Cardiac muscle cell (in vitro differentiated cells and primary cell): ENCODE measurements around the gene CIAO2B. TPM values are rescaled to one million over a fixed set of nuclear protein-coding genes. Genes with fewer than 3 reads are reported as not detected.
A peak's percentile ranks its signal among the peaks of the same experiment; 100 is the strongest.

Experiments
- DNase-seq, 2 donors: peaks; one replicate each; pipeline versions ENCODE4 v3.0.0 to v3.0.0-alpha.2; 2010 to 2017; ENCODE audit warnings: low read depth in 1 of 2, low spot score in 1 of 2
- H3K27ac ChIP-seq: fragments of 200-600 bp; sonication (generic); 2 replicates; pipeline ENCODE4 v1.5.1; 2016
- H3K27me3 ChIP-seq: fragments of 200-600 bp; sonication (generic); 2 replicates; pipeline ENCODE4 v1.6.0; 2016; ENCODE audit warnings: control low read depth
- H3K36me3 ChIP-seq: fragments of 200-600 bp; sonication (generic); 2 replicates; pipeline ENCODE4 v1.5.1; 2016; ENCODE audit warnings: control low read depth
- H3K4me1 ChIP-seq: fragments of 200-600 bp; sonication (generic); 2 replicates; pipeline ENCODE4 v1.8.1; 2017; ENCODE audit warnings: low read depth, mild to moderate bottlenecking, mixed run types
- H3K4me3 ChIP-seq: fragments of 200-600 bp; sonication (generic); 2 replicates; pipeline ENCODE4 v1.5.1; 2016; ENCODE audit warnings: mild to moderate bottlenecking
- H3K9me3 ChIP-seq: fragments of 200-600 bp; sonication (generic); 2 replicates; pipeline ENCODE4 v1.5.1; 2017; ENCODE audit warnings: low read depth, mild to moderate bottlenecking, control low read depth
- polyA plus RNA-seq: library from polyadenylated mRNA; unstranded; fragments of >200 nt; fragmentation: Nextera tagmentation; extraction: Ambion mirVana; gene quantifications from 2 replicates; pipeline ENCODE4 v1.2.1, GENCODE V29; 2016
- total RNA-seq: library from RNA; depleted of rRNA; stranded (reverse); fragments of >200 nt; gene quantifications from 2 replicates; pipeline ENCODE4 v1.2.3, GENCODE V29; 2016
- TF ChIP-seq, protein P1 (sequence below): IDR thresholded peaks from 2 replicates; pipeline ENCODE4 v1.5.1; 2012; ENCODE audit warnings: low read depth, mild to moderate bottlenecking, low read length

Gene CIAO2B
- total and polyA plus RNA-seq, 2 experiments from 2014 or later: 151 to 194 TPM

- no peaks in the 10 kb centered on the region for H3K27me3 ChIP-seq
- no peak for DNase-seq
- H3K4me3 ChIP-seq: no peak overlapping the region
- no peaks in the 10 kb centered on the region for H3K9me3 ChIP-seq
- H3K36me3 ChIP-seq: no peaks in the 10 kb centered on the region
- H3K27ac ChIP-seq: no peak overlapping the region
- TF ChIP-seq, protein P1, sequence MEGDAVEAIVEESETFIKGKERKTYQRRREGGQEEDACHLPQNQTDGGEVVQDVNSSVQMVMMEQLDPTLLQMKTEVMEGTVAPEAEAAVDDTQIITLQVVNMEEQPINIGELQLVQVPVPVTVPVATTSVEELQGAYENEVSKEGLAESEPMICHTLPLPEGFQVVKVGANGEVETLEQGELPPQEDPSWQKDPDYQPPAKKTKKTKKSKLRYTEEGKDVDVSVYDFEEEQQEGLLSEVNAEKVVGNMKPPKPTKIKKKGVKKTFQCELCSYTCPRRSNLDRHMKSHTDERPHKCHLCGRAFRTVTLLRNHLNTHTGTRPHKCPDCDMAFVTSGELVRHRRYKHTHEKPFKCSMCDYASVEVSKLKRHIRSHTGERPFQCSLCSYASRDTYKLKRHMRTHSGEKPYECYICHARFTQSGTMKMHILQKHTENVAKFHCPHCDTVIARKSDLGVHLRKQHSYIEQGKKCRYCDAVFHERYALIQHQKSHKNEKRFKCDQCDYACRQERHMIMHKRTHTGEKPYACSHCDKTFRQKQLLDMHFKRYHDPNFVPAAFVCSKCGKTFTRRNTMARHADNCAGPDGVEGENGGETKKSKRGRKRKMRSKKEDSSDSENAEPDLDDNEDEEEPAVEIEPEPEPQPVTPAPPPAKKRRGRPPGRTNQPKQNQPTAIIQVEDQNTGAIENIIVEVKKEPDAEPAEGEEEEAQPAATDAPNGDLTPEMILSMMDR: no peak
- H3K4me1 ChIP-seq: peaks cover 19% of the 10 kb centered on the region
Observed at GRCh38 chr16:66910175-66910940, 23.8 kb downstream of the CIAO2B start.

GRCh38 chr16:66908762-66909559 is 25.2 kb downstream of the CIAO2B start:
- H3K4me1 ChIP-seq: peaks cover 31% of the 10 kb centered on the region
- TF ChIP-seq, protein P1: no peak

DNA sequence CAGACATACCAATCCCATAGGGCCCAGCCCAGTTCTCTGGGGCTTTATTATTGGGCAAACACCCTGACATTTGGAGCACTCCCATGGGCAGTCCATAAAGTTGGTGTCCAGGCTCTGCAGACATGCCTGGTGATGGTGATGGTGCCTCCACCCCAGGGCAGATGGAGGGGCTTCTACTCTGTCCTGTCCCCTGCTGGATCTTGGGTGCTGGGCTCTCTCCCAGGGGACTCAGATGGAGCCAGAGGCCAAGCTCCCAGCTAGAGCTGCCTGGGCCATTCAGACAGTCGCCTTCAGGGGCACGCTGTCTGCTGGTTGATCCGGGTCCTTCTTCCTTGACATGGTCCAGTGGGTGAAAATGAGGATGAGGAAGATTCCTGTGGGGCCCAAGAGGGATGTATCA is 26.1 kb downstream of the CIAO2B start:
- no peaks in the 10 kb centered on the region for H3K27me3 ChIP-seq
- H3K27ac ChIP-seq: peak overlapping the region; percentile 21
- peaks cover 39% of the 10 kb centered on the region for H3K4me1 ChIP-seq
- H3K4me3 ChIP-seq: no peak overlapping the region
- H3K36me3 ChIP-seq: no peaks in the 10 kb centered on the region
- no peak for DNase-seq
- TF ChIP-seq, protein P1: no peak
- H3K9me3 ChIP-seq: no peaks in the 10 kb centered on the region

More at GRCh38 chr16:66908762-66909559, 25.2 kb downstream of the CIAO2B start:
- Histone ChIP-seq H3K4me3 (no peak overlapping the region), H3K36me3 (no peaks in the 10 kb centered on the region), H3K27me3 (no peaks in the 10 kb centered on the region), H3K9me3 (no peaks in the 10 kb centered on the region), H3K27ac (no peak overlapping the region)
- DNase-seq: no peak

- Histone ChIP-seq H3K4me3 (no peak overlapping the region), H3K36me3 (no peaks in the 10 kb centered on the region), H3K27me3 (no peaks in the 10 kb centered on the region), H3K27ac (peak overlapping the region; percentile 100), H3K9me3 (no peaks in the 10 kb centered on the region), H3K4me1 (peaks cover 45% of the 10 kb centered on the region)
- TF ChIP-seq, protein P1: no peak
- DNase-seq: no peak
Observed at GRCh38 chr16:66906916-66907836, 27.0 kb downstream of the CIAO2B start.
